PFSK-1 (cell line): ENCODE data around the gene XIST.

Source experiments
- FOXP2 ChIP-seq: optimal IDR thresholded peaks from 2 replicates; pipeline ENCODE3; 2011; ENCODE audit warnings: borderline replicate concordance, control low read depth, inconsistent platforms; ENCODE audit not compliant: insufficient read depth; ENCODE audit errors: extremely low read length, extremely low read depth
- POLR2AphosphoS5 ChIP-seq: IDR thresholded peaks from 2 replicates; pipeline ENCODE4 v1.6.1; 2012; ENCODE audit warnings: low read depth, mild to moderate bottlenecking, control low read depth, low read length, moderate library complexity
- REST ChIP-seq, 2 experiments: IDR thresholded peaks; 2 replicates each; pipeline versions ENCODE4 v1.6.1 to v1.8.0; 2011 to 2012; ENCODE audit warnings: low read depth in 2 of 2, low read length in 2 of 2, control low read depth in 1 of 2, inconsistent platforms in 1 of 2, mild to moderate bottlenecking in 1 of 2, moderate library complexity in 1 of 2; ENCODE audit not compliant: insufficient read depth in 1 of 2
- SIN3A ChIP-seq: IDR thresholded peaks from 2 replicates; pipeline ENCODE4 v1.6.1; 2012; ENCODE audit warnings: mild to moderate bottlenecking, low read length, moderate library complexity, borderline replicate concordance; ENCODE audit not compliant: insufficient read depth
- TAF1 ChIP-seq: IDR thresholded peaks from 2 replicates; pipeline ENCODE4 v1.6.1; 2012; ENCODE audit warnings: low read length, control low read depth, borderline replicate concordance; ENCODE audit not compliant: insufficient read depth

The XIST gene

GRCh38 chrX:73785493-73785892, 67.0 kb downstream of the XIST start:
- no peak for TF ChIP-seq TAF1
- TF ChIP-seq POLR2AphosphoS5: no peak
- TF ChIP-seq FOXP2: no peak
- no peak for TF ChIP-seq REST (IDR thresholded peaks at IDR 0.05; ENCODE audit: insufficient read depth in 1 of 2, low read depth in 2 of 2, low read length in 2 of 2)
- TF ChIP-seq SIN3A: no peak
